Gastrocnemius medialis (tissue), 4 donors: ENCODE data around the gene PID1. TPM values are rescaled to one million over a fixed set of nuclear protein-coding genes. Genes with fewer than 3 reads are reported as not detected.

Source experiments
- ATAC-seq, 2 donors: fragments of 150-250 bp; one replicate each; pipeline ENCODE4 v1.9.1; 2016
- DNase-seq, 2 donors: peaks; one replicate each; pipeline ENCODE4 v3.0.0-alpha.2; 2019
- H3K27ac ChIP-seq, 4 donors: fragments of 200-600 bp; sonication (generic); 1 replicate in 1 of 4; 2 replicates in 3 of 4; pipeline ENCODE4 v1.5.1; 2016 to 2018; ENCODE audit warnings: mild to moderate bottlenecking in 2 of 4, moderate library complexity in 1 of 4
- H3K27me3 ChIP-seq, 3 donors: fragments of 200-600 bp; sonication (generic) in 2 of 3; 1 replicate in 1 of 3; 2 replicates in 2 of 3; pipeline versions ENCODE4 v1.5.1 to v1.6.0; 2016 to 2019; ENCODE audit warnings: mild to moderate bottlenecking in 1 of 3, moderate library complexity in 1 of 3
- H3K36me3 ChIP-seq, 2 donors: fragments of 200-600 bp; sonication (generic) in 1 of 2; one replicate each; pipeline ENCODE4 v1.5.1; 2017 to 2018
- H3K4me1 ChIP-seq, 2 donors: fragments of 200-600 bp; sonication (generic) in 1 of 2; one replicate each; pipeline ENCODE4 v1.5.1; 2016 to 2017; ENCODE audit warnings: mild to moderate bottlenecking in 2 of 2
- H3K4me3 ChIP-seq, 4 donors: fragments of 200-600 bp; sonication (generic) in 3 of 4; 1 replicate in 1 of 4; 2 replicates in 3 of 4; pipeline ENCODE4 v1.5.1; 2016 to 2019; ENCODE audit warnings: mild to moderate bottlenecking in 2 of 4
- H3K9me3 ChIP-seq, 3 donors: fragments of 200-600 bp; sonication (generic) in 2 of 3; 1 replicate in 1 of 3; 2 replicates in 2 of 3; pipeline ENCODE4 v1.5.1; 2016 to 2019
- POLR2A ChIP-seq, 2 donors: fragments of 450-650 bp; IDR thresholded peaks; one replicate each; pipeline ENCODE4 v1.6.1; 2017; ENCODE audit warnings: antibody characterized with exemption in 2 of 2, mild to moderate bottlenecking in 2 of 2, moderate library complexity in 2 of 2
- in situ Hi-C, 4 donors: fragments of 200-750 bp; cut with MboI; loops; one replicate each; pipeline versions ENCODE4 v1.15.0 to v1.8.0; 2017; ENCODE audit warnings: low sequenced_read_pairs in 4 of 4
- intact Hi-C: fragments of 100-400 bp; cut with DNase I; formaldehyde crosslinking; loops from one replicate; pipeline ENCODE4 v1.15.1; 2023; ENCODE audit warnings: low total_unique reads
- total RNA-seq, 4 donors: library from RNA; depleted of rRNA; stranded (reverse); fragments of >200 nt; gene quantifications; one replicate each; pipeline versions ENCODE4 v1.1.0 to v1.2.3, GENCODE V29; 2016
- TF ChIP-seq, protein P1 (sequence below), 5 experiments: fragments of 450-650 bp in 3 of 5; fragments of 200-600 bp in 2 of 5; sonication (generic) in 2 of 5; IDR thresholded peaks in 4 of 5; conservative IDR thresholded peaks in 1 of 5; 1 replicate in 4 of 5; 2 replicates in 1 of 5; pipeline ENCODE4 v1.5.1; 2016 to 2019; ENCODE audit warnings: antibody characterized with exemption in 5 of 5, mild to moderate bottlenecking in 3 of 5, moderate library complexity in 3 of 5

PID1 gene
- total RNA-seq, 4 donors from 2014 or later = 11.3 to 24.3 (median 19.5) TPM

DNA sequence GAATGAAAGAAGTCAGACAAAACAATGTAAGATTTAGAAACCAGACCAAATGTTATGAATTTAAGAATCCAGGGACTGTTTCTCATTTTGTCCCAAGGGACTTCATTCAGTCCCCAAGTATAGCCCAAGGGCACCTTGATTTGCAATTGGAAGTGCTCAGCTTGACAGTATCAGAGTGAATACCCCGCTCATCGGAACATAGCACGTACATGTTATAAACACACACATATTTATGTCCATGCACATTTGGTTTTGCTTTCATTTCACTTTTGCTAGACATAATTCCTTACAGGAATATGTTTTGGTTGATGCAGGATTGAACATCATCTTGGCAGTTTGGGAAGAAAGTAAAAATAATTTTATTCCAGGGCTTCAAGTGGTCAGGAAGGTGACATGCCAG lies 100.2 kb downstream of the PID1 start:
- DNase-seq = no peak
- no peaks in the 10 kb centered on the region for H3K9me3 ChIP-seq
- no peak overlapping the region for H3K4me3 ChIP-seq
- no peak for ATAC-seq
- H3K36me3 ChIP-seq = no peaks in the 10 kb centered on the region
- in situ Hi-C loops = no loop called here
- H3K4me1 ChIP-seq = peaks cover 0 to 18% of the 10 kb centered on the region in 2 donors
- TF ChIP-seq POLR2A (IDR thresholded peaks at IDR 0.05) = no peak
- TF ChIP-seq, protein P1, sequence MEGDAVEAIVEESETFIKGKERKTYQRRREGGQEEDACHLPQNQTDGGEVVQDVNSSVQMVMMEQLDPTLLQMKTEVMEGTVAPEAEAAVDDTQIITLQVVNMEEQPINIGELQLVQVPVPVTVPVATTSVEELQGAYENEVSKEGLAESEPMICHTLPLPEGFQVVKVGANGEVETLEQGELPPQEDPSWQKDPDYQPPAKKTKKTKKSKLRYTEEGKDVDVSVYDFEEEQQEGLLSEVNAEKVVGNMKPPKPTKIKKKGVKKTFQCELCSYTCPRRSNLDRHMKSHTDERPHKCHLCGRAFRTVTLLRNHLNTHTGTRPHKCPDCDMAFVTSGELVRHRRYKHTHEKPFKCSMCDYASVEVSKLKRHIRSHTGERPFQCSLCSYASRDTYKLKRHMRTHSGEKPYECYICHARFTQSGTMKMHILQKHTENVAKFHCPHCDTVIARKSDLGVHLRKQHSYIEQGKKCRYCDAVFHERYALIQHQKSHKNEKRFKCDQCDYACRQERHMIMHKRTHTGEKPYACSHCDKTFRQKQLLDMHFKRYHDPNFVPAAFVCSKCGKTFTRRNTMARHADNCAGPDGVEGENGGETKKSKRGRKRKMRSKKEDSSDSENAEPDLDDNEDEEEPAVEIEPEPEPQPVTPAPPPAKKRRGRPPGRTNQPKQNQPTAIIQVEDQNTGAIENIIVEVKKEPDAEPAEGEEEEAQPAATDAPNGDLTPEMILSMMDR (IDR thresholded peaks at IDR 0.05 in 4 of 5, conservative IDR thresholded peaks at IDR 0.05 in 1 of 5) = no peak
- H3K27ac ChIP-seq = no peak overlapping the region
- H3K27me3 ChIP-seq = no peaks in the 10 kb centered on the region
- intact Hi-C loops = no loop called here

DNA sequence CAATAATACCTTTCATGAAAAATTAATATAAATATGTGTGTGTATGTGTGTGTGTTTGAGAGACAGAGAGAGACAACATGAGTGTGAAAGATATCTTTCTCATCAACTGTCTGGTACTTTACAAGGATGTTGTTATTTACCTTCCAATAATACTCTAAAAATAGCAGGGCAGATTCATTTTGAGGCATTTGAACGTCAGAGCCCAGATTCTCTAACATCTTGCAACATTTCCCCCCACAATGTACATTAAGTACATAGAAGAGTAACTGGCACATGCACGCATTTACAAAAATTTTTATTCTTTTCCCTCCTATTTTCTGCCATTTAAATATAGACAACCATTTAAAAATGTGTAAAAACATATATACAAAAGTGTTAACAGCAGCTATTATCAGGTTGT lies 100.9 kb downstream of the PID1 start:
- Histone ChIP-seq H3K27ac (no peak overlapping the region), H3K36me3 (no peaks in the 10 kb centered on the region), H3K4me3 (no peak overlapping the region), H3K9me3 (no peaks in the 10 kb centered on the region), H3K27me3 (no peaks in the 10 kb centered on the region), H3K4me1 (peaks cover 0 to 18% of the 10 kb centered on the region in 2 donors)
- TF ChIP-seq POLR2A (IDR thresholded peaks at IDR 0.05) = no peak
- TF ChIP-seq, protein P1 (IDR thresholded peaks at IDR 0.05 in 4 of 5, conservative IDR thresholded peaks at IDR 0.05 in 1 of 5) = no peak
- no peak for ATAC-seq
- in situ Hi-C loops (no loop called here), intact Hi-C loops (no loop called here)
- DNase-seq = no peak

DNA sequence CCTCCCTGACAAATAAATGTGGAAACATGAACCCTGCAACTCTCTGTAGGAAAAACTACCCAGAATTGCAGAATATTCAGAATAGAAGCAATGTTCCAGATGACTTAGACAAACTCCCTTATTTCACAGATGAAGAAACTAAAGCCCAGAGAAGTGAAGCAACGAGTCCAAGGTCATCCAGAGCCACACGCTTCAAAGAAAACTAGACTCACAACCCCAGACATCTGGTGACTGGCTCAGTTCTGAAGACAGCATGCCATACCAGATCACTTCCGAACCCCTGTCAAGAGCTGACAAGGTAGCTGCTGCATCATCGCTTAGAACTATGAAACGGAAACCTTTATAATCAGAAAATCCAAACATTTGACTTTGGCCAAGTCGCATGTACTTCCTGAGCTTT lies 101.3 kb downstream of the PID1 start:
- Histone ChIP-seq H3K36me3 (no peaks in the 10 kb centered on the region), H3K27me3 (no peaks in the 10 kb centered on the region), H3K4me1 (peaks cover 2 to 18% of the 10 kb centered on the region in 2 donors), H3K9me3 (no peaks in the 10 kb centered on the region), H3K27ac (no peak overlapping the region), H3K4me3 (no peak overlapping the region)
- in situ Hi-C loops = no loop called here
- TF ChIP-seq POLR2A (IDR thresholded peaks at IDR 0.05) = no peak
- TF ChIP-seq, protein P1 (IDR thresholded peaks at IDR 0.05 in 4 of 5, conservative IDR thresholded peaks at IDR 0.05 in 1 of 5) = no peak
- DNase-seq (no peak), ATAC-seq (no peak)
- intact Hi-C loops = no loop called here

DNA sequence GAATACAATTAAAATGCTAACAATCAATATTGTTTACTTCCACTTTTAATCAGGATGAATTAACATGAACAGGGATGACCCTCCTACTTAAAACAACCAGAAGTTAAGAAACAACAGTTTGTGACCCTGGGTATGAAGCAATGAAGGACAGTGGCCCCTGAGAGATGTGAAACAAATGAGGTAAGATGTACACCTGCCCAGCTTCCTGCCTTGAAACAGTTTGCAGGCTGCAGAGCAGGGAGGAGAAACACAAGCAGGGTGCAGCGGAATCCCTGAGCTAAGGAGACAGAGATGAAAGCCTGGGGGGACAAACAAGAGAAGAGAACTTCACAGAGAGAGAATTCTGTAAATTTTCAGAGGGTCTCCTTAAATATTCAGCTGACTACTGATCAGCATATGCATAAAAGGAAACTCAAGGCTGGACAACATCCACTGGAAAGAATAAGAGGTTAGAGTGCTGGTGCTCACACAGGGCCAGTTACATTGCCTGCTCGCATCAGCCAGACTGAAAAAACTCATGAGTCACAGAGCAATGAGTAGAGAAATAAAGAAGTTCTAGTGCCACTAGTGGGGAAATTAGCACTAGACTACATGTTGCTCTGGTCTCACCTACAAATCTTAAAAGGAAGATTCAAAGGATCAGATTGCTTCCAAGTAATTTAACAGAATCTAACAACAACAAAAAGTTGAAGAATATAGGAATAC lies 106.4 kb downstream of the PID1 start:
- Histone ChIP-seq H3K4me3 (no peak overlapping the region), H3K4me1 (peaks cover 14 to 28% of the 10 kb centered on the region in 2 donors), H3K36me3 (no peaks in the 10 kb centered on the region), H3K27me3 (no peaks in the 10 kb centered on the region), H3K27ac (peak overlapping the region in 2 of 4 donors; percentile 19 to 82), H3K9me3 (no peaks in the 10 kb centered on the region)
- peak; percentile 28 to 45 for ATAC-seq
- in situ Hi-C loops = no loop called here
- no peak for DNase-seq
- no peak for TF ChIP-seq POLR2A (IDR thresholded peaks at IDR 0.05)
- TF ChIP-seq, protein P1 (IDR thresholded peaks at IDR 0.05 in 4 of 5, conservative IDR thresholded peaks at IDR 0.05 in 1 of 5) = no peak
- intact Hi-C loops = no loop called here
